Mesenchymal stem cell (in vitro differentiated cells and primary cell): Measurements from ENCODE around the gene CCDC61.
A peak's percentile ranks its signal among the peaks of the same experiment; 100 is the strongest.

Source experiments
- DNase-seq: peaks from one replicate; pipeline ENCODE4 v3.0.0-alpha.2; 2013
- H2AFZ ChIP-seq: one replicate; pipeline ENCODE4 v1.6.1; 2013; ENCODE audit warnings: low read depth, mild to moderate bottlenecking, control low read depth, inconsistent platforms, low read length, moderate library complexity
- H2AK5ac ChIP-seq: 2 replicates; pipeline ENCODE4 v1.6.1; 2013; ENCODE audit warnings: low read length, moderate library complexity, mild to moderate bottlenecking, inconsistent platforms; ENCODE audit not compliant: severe bottlenecking
- H2BK120ac ChIP-seq: one replicate; pipeline ENCODE4 v1.6.1; 2013; ENCODE audit warnings: low read depth, mild to moderate bottlenecking, inconsistent platforms, low read length, moderate library complexity
- H2BK12ac ChIP-seq, 2 experiments: one replicate each; pipeline ENCODE4 v1.6.1; 2013; ENCODE audit warnings: inconsistent platforms in 2 of 2, low read length in 2 of 2, mild to moderate bottlenecking in 2 of 2, moderate library complexity in 2 of 2, control low read depth in 1 of 2
- H2BK15ac ChIP-seq: one replicate; pipeline ENCODE4 v1.6.1; 2013; ENCODE audit warnings: mild to moderate bottlenecking, low read depth, inconsistent platforms; ENCODE audit not compliant: poor library complexity, severe bottlenecking
- H2BK5ac ChIP-seq: 2 replicates; pipeline ENCODE4 v1.6.1; 2013; ENCODE audit warnings: low read depth, mild to moderate bottlenecking, low read length, control low read depth, inconsistent platforms; ENCODE audit not compliant: poor library complexity, severe bottlenecking
- H3K14ac ChIP-seq, 2 experiments: one replicate each; pipeline ENCODE4 v1.6.1; 2013; ENCODE audit warnings: inconsistent platforms in 2 of 2, low read length in 2 of 2, control low read depth in 1 of 2, mild to moderate bottlenecking in 1 of 2, moderate library complexity in 1 of 2
- H3K18ac ChIP-seq, 2 experiments: one replicate each; pipeline ENCODE4 v1.6.1; 2013; ENCODE audit warnings: inconsistent platforms in 2 of 2, low read length in 2 of 2, control low read depth in 1 of 2, low read depth in 1 of 2, mild to moderate bottlenecking in 1 of 2
- H3K23ac ChIP-seq, 2 experiments: one replicate each; pipeline ENCODE4 v1.6.1; 2013; ENCODE audit warnings: inconsistent platforms in 2 of 2, low read length in 2 of 2, mild to moderate bottlenecking in 2 of 2, moderate library complexity in 2 of 2, control low read depth in 1 of 2
- H3K27ac ChIP-seq: 2 replicates; pipeline ENCODE4 v1.5.1; 2013; ENCODE audit warnings: mild to moderate bottlenecking, moderate library complexity, low read length, control low read depth, inconsistent platforms; ENCODE audit not compliant: poor library complexity, severe bottlenecking
- H3K27me3 ChIP-seq, 2 experiments: 2 replicates each; pipeline versions ENCODE4 v1.6.1 to v1.7.0; 2013; ENCODE audit warnings: low read length in 2 of 2, mild to moderate bottlenecking in 2 of 2, moderate library complexity in 2 of 2, control low read depth in 1 of 2, inconsistent platforms in 1 of 2; ENCODE audit not compliant: control insufficient read depth in 1 of 2, insufficient read depth in 1 of 2
- H3K36me3 ChIP-seq, 2 experiments: 2 replicates each; pipeline versions ENCODE4 v1.6.1 to v1.7.0; 2013; ENCODE audit warnings: low read length in 2 of 2, control low read depth in 1 of 2, inconsistent platforms in 1 of 2, low read depth in 1 of 2, mild to moderate bottlenecking in 1 of 2; ENCODE audit not compliant: insufficient read depth in 2 of 2, control insufficient read depth in 1 of 2
- H3K4ac ChIP-seq, 2 experiments: one replicate each; pipeline ENCODE4 v1.6.1; 2013; ENCODE audit warnings: inconsistent platforms in 2 of 2, low read length in 2 of 2, mild to moderate bottlenecking in 2 of 2, moderate library complexity in 2 of 2, control low read depth in 1 of 2, low read depth in 1 of 2
- H3K4me1 ChIP-seq: 2 replicates; pipeline ENCODE4 v1.6.1; 2013; ENCODE audit warnings: low read depth, low read length, control low read depth; ENCODE audit not compliant: control insufficient read depth, insufficient read depth
- H3K4me2 ChIP-seq: 2 replicates; pipeline ENCODE4 v1.6.1; 2013; ENCODE audit warnings: low read length, mild to moderate bottlenecking, inconsistent platforms; ENCODE audit not compliant: poor library complexity, severe bottlenecking
- H3K4me3 ChIP-seq, 2 experiments: 2 replicates each; pipeline versions ENCODE4 v1.5.1 to v1.7.0; 2013; ENCODE audit warnings: low read length in 2 of 2, mild to moderate bottlenecking in 2 of 2, control low read depth in 1 of 2, low read depth in 1 of 2; ENCODE audit not compliant: insufficient read depth in 1 of 2
- H3K79me1 ChIP-seq: replicated peaks from 2 replicates; pipeline ENCODE4 v1.6.1; 2013; ENCODE audit warnings: mild to moderate bottlenecking, control low read depth, low read length, inconsistent platforms; ENCODE audit not compliant: poor library complexity, severe bottlenecking
- H3K9ac ChIP-seq: 2 replicates; pipeline ENCODE4 v1.7.0; 2013; ENCODE audit warnings: mild to moderate bottlenecking, low read length, moderate library complexity
- H3K9me3 ChIP-seq: 2 replicates; pipeline ENCODE4 v1.7.0; 2013; ENCODE audit warnings: mild to moderate bottlenecking, low read length; ENCODE audit not compliant: control insufficient read depth
- H4K8ac ChIP-seq: one replicate; pipeline ENCODE4 v1.6.1; 2013; ENCODE audit warnings: inconsistent platforms, mild to moderate bottlenecking, low read length, moderate library complexity
- H4K91ac ChIP-seq: one replicate; pipeline ENCODE4 v1.6.1; 2013; ENCODE audit warnings: mild to moderate bottlenecking, low read length, inconsistent platforms
- WGBS: methylation state at CpG from one replicate; pipeline ENCODE4 v1.1.7; 2013; ENCODE audit warnings: mixed read lengths; 5-methylcytosine and 5-hydroxymethylcytosine counted together

CCDC61 gene

DNA sequence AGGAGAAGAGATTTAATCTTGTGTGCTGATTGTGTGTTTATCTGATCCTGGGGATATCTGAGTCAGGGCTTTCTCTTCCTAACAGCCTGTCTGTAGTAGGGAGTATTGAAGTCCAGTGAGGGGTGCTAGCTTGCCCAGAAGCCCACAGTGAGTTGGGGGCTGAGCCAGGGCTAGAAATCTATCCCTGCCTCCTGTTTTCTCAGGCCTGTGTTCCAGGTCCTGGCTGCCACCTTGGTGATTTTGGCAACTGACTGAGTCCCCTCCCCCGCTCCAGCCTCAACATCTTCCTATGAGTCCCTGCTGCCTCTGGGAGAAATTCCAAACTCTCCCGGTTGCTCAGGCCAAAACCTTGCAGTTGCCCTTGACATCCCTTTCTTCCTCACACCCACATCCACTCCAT is 13.9 kb upstream of the CCDC61 start:
- no peak overlapping the region for H4K91ac ChIP-seq
- H3K14ac ChIP-seq = no peak overlapping the region
- no peak overlapping the region for H2AFZ ChIP-seq
- no peaks in the 10 kb centered on the region for H3K4me1 ChIP-seq
- no peak overlapping the region for H4K8ac ChIP-seq
- H2BK12ac ChIP-seq = no peak overlapping the region
- no peak overlapping the region for H3K23ac ChIP-seq
- H3K27me3 ChIP-seq = peaks cover 30 to 40% of the 10 kb centered on the region in 2 experiments
- no peaks in the 10 kb centered on the region for H3K79me1 ChIP-seq
- WGBS = 52% methylated on average over 2 of the region's 2 CpGs
- H3K27ac ChIP-seq = no peak overlapping the region
- H3K4ac ChIP-seq = no peak overlapping the region
- H3K4me2 ChIP-seq = no peak overlapping the region
- H2AK5ac ChIP-seq = no peak overlapping the region
- H3K9ac ChIP-seq = no peak overlapping the region
- no peak for DNase-seq
- H2BK120ac ChIP-seq = no peak overlapping the region
- H3K9me3 ChIP-seq = no peaks in the 10 kb centered on the region
- H2BK5ac ChIP-seq = no peak overlapping the region
- H3K36me3 ChIP-seq = no peaks in the 10 kb centered on the region
- H3K18ac ChIP-seq = no peak overlapping the region
- no peak overlapping the region for H3K4me3 ChIP-seq
- no peak overlapping the region for H2BK15ac ChIP-seq

DNA sequence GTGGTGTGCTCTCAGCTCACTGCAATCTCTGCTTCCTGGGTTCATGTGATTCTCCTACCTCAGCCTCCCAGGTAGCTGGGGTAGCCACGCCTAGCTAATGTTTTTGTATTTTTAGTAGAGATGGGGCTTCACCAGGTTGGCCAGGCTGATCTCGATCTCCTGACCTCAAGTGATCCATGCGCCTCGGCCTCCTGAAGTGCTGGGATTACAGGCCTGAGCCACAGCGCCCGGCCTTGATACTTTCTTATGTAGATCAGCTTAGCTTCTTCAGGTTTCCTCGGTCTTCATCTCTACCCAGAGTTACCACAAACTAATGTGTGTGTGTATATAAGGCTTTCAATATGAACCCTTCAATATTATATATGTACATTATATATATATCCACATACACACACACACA is 9.9 kb upstream of the CCDC61 start:
- WGBS = 86% methylated on average over 6 of the region's 7 CpGs
- H2AK5ac ChIP-seq = no peak overlapping the region
- H3K23ac ChIP-seq = no peak overlapping the region
- H3K4ac ChIP-seq = no peak overlapping the region
- no peaks in the 10 kb centered on the region for H3K79me1 ChIP-seq
- H2BK15ac ChIP-seq = no peak overlapping the region
- no peaks in the 10 kb centered on the region for H3K36me3 ChIP-seq
- H2BK120ac ChIP-seq = no peak overlapping the region
- H2BK12ac ChIP-seq = no peak overlapping the region
- no peak overlapping the region for H3K4me3 ChIP-seq
- H2BK5ac ChIP-seq = no peak overlapping the region
- no peaks in the 10 kb centered on the region for H3K4me1 ChIP-seq
- no peaks in the 10 kb centered on the region for H3K9me3 ChIP-seq
- H4K91ac ChIP-seq = no peak overlapping the region
- no peak overlapping the region for H2AFZ ChIP-seq
- no peak overlapping the region for H3K9ac ChIP-seq
- no peak overlapping the region for H4K8ac ChIP-seq
- no peak overlapping the region for H3K4me2 ChIP-seq
- DNase-seq = no peak
- peaks cover 25 to 41% of the 10 kb centered on the region in 2 experiments for H3K27me3 ChIP-seq
- H3K14ac ChIP-seq = no peak overlapping the region
- H3K27ac ChIP-seq = no peak overlapping the region
- H3K18ac ChIP-seq = no peak overlapping the region

DNA sequence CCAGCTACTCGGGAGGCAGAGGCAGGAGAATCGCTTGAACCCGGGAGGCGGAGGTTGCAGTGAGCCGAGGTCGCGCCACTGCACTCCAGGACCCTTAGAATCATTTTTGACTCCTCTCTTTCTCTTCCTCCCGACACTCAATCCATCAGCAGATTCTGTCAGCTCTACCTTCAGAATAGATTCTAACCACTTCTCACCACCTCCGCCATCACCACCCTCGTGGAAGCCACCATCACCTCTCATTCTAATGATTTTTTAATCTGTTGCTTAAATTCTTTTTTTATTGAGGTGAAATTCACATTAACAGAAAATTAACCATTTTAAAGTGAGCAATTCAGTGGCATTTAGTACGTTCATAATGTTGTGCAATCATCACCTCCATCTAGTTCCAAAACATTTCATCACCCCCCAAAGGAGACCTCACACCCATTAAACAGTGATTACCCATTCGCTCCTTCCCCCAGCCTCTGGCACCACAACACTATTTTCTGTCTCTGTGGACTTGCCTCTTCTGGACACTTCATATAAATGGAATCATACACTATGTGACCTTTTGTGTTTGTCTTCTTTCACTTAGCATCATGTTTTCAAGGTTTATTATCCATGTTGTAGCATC is 5.0 kb upstream of the CCDC61 start:
- no peaks in the 10 kb centered on the region for H3K36me3 ChIP-seq
- H2AK5ac ChIP-seq = no peak overlapping the region
- H2BK5ac ChIP-seq = no peak overlapping the region
- no peaks in the 10 kb centered on the region for H3K79me1 ChIP-seq
- no peak overlapping the region for H3K4ac ChIP-seq
- H4K8ac ChIP-seq = no peak overlapping the region
- no peak overlapping the region for H4K91ac ChIP-seq
- H3K9ac ChIP-seq = no peak overlapping the region
- no peaks in the 10 kb centered on the region for H3K4me1 ChIP-seq
- H3K27me3 ChIP-seq = peaks cover 12 to 23% of the 10 kb centered on the region in 2 experiments
- H3K9me3 ChIP-seq = no peaks in the 10 kb centered on the region
- peak overlapping the region in 1 of 2 experiments; percentile 16 for H3K4me3 ChIP-seq
- H3K23ac ChIP-seq = no peak overlapping the region
- WGBS = 91% methylated on average over 10 of the region's 12 CpGs
- no peak overlapping the region for H2BK120ac ChIP-seq
- H3K4me2 ChIP-seq = no peak overlapping the region
- no peak overlapping the region for H3K27ac ChIP-seq
- H2BK15ac ChIP-seq = no peak overlapping the region
- no peak overlapping the region for H2AFZ ChIP-seq
- no peak for DNase-seq
- no peak overlapping the region for H2BK12ac ChIP-seq
- no peak overlapping the region for H3K14ac ChIP-seq
- H3K18ac ChIP-seq = no peak overlapping the region

DNA sequence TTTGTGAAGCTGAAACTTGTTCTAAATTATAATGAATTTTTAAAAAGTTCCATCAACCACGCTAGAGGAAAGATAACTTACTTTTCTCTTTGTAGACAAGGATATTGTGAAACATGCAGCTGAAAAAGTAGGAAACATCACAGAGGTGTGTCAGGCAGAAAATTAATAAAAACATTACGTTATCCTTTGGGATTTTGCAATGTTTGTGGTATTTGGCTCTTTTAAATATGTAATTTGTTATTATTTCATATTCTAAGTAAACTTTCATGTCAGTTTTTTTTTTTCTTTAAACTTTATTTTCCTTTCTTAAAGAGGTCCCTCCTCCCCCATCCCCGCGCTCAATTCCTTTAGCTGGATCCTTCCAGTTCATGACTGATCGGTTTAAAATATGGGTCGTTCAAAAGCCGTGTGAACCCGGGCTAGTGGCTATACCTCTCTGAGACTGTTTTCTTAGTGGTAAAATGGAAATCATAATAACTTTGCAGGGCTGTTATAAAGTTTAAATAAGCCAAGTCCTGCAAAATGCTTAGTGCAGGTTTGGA is 740 bp upstream of the CCDC61 start:
- no peak overlapping the region for H4K91ac ChIP-seq
- H2BK5ac ChIP-seq = no peak overlapping the region
- H3K36me3 ChIP-seq = peaks cover 0 to 7% of the 10 kb centered on the region in 2 experiments
- no peak for DNase-seq
- 14% methylated on average over 7 of the region's 8 CpGs for WGBS
- H3K9ac ChIP-seq = peak overlapping the region; percentile 78
- peak overlapping the region; percentile 33 for H3K27ac ChIP-seq
- no peak overlapping the region for H3K23ac ChIP-seq
- H2AFZ ChIP-seq = no peak overlapping the region
- peaks cover 3 to 4% of the 10 kb centered on the region in 2 experiments for H3K27me3 ChIP-seq
- peak overlapping the region; percentile 90 for H3K4me2 ChIP-seq
- H3K14ac ChIP-seq = no peak overlapping the region
- H3K18ac ChIP-seq = no peak overlapping the region
- H2AK5ac ChIP-seq = no peak overlapping the region
- H2BK12ac ChIP-seq = no peak overlapping the region
- peak overlapping the region in 1 of 2 experiments; percentile 82 for H3K4me3 ChIP-seq
- H2BK15ac ChIP-seq = no peak overlapping the region
- H3K9me3 ChIP-seq = no peaks in the 10 kb centered on the region
- peaks cover 4% of the 10 kb centered on the region for H3K4me1 ChIP-seq
- peaks cover 26% of the 10 kb centered on the region for H3K79me1 ChIP-seq
- no peak overlapping the region for H3K4ac ChIP-seq
- H2BK120ac ChIP-seq = no peak overlapping the region
- no peak overlapping the region for H4K8ac ChIP-seq
